Stimulated activated CD4-positive, alpha-beta T cell treated with anti-CD3 and anti-CD28 coated beads, Interleukin-1b, Interleukin-23, amount 100 ng/mL, for 48 hours (primary cell): Measurements from ENCODE around the gene RBBP7.
A peak's percentile ranks its signal among the peaks of the same experiment; 100 is the strongest.

ENCODE experiments used
- DNase-seq: peaks from one replicate; pipeline ENCODE4 v3.0.0-alpha.2; 2020

The RBBP7 gene

GRCh38 chrX:16870095-16870861, at the start of gene RBBP7:
RBBP7 (minus strand) TSS chrX:16870362; CDS start chrX:16870053, 309 bp downstream.
- DNase-seq, result peak; percentile 89

DNA sequence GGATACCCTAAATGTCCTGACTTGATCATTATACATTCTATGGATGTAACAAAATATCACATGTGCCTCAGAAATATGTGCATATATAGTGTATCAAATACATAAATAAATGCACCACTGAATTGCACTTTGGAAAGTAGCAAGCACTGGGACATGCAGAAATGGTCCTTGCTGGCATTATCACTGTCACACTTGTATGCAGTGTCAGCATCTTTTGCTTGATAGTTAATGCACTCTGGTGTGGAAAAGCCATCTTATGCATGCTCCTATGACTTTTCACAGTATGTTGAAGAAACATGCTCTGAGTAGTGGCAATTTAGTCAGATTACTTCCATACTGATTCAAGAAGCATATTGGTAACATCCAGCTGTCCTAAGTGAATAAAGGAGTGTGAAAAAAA, 48.8 kb upstream of the RBBP7 start:
- DNase-seq, result no peak

DNA sequence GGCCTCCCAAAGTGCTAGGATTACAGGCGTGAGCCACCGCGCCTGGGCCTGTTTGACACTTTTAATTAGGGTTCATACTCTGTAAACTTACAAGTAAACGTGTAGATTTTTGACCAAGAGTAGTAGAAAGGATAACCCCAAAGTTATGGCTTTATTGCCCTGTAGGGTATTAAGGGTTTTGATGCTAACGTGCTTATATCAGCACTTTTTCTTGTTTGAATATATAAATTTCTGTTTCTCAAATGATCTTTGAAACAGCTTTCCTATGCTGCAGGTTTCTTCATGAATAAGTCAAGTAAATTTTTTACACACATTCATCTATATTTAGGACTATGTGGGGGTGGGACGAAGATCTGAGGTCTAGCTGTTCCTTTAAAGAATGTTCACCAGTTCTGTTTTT, 47.0 kb upstream of the RBBP7 start:
- no peak for DNase-seq

- DNase-seq, result no peak
Observed at GRCh38 chrX:16916561-16916960, 46.4 kb upstream of the RBBP7 start.

DNA sequence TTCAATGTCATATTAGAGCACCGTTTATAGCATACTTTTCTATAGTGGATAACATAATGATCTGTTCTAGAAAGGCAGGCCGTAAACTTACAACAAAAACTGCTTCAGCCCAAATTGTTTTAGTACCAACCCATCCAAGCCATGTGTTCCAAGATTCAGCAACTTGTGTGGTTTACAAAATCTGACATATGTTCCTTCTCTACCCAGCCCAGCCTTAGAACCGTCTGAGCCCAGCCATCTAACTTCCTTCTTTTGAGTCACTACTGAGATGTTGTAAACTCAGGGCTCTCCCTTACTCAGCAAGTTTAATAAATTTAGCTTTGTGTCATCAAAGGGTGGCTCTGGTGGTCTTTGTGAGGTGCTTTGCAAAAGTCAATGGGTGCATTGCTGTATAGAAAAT, 43.9 kb upstream of the RBBP7 start:
- no peak for DNase-seq

- DNase-seq, result no peak
Observed at GRCh38 chrX:16910376-16910775, 40.2 kb upstream of the RBBP7 start.

DNA sequence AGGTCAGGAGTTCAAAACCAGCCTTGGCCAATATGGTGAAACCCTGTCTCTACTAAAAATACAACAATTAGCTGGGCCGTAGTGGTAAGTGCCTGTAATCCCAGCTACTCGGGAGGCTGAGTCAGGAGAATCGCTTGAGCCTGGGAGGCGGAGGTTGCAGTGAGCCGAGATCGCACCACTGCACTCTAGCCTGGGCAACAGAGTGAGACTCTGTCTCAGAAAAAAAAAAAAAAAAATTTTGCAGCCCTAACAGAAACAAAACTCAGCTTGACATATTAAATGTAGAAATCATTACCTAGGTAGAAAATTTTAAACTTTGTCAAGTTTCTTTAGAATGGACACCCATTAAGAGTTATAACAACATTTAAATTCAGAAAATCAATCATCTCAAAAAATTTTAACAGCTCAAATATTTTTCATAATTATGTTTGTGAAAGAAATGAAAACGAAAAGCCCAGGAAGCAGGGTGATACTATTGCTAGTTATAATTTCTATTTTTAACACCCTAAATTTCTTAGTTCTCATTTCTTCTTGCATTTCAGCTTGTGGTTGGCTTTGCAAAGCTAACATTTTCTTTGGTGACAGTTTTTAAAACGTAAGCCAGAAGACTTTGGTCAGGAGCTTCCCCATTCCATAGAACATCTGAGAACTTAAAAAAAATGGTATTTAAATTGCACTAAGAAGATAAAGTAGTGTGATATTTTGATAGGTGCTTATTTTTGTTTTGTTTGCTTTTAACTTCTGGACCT, 33.3 kb upstream of the RBBP7 start:
- no peak for DNase-seq

- DNase-seq, result no peak
Observed at GRCh38 chrX:16897445-16897844, 27.3 kb upstream of the RBBP7 start.

- peak; percentile 38 for DNase-seq
Observed at GRCh38 chrX:16892504-16893362, 22.6 kb upstream of the RBBP7 start.

- DNase-seq, result no peak
Observed at GRCh38 chrX:16885628-16886027, 15.5 kb upstream of the RBBP7 start.

GRCh38 chrX:16883487-16883804, 13.3 kb upstream of the RBBP7 start:
- no peak for DNase-seq

DNA sequence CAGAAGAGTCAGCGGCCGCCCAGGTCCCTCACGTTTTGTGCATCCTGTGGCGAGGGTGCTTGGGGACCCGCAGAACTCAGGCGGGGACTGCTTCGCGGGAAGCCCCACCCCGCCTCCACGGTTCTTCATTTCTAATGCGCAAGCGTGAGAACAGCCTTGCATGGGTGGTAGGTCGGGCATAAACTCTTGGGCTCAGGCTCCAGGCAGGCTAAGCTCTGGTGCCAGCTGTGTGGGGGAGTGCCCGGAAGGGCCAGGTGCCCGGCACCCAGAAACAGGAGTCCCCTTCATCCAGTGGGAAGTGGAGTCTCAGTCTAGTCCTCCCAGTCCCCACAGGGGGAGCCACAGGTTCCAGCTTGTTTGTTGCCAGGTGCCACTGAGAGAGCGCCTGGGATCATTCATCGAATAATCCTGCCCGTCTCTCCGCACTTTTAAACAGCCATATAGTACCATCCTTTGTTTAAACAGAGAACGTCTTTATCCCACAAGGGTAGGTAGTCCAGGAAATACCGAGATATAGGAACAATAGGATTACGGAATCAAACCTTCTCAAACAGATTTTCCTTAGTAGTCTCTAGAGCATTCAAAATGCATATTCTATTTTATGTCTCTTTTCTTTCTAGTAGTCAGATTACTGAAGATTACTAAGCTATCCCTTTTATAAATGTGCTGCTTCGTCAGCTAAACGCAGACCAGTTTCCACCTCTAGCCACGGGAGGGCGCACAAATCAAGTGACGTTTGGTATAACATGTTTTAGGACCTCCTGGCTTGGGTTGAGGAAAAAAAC, 12.7 kb upstream of the RBBP7 start:
- peak; percentile 65 for DNase-seq

GRCh38 chrX:16882169-16882568, 12.0 kb upstream of the RBBP7 start:
- DNase-seq, result no peak

GRCh38 chrX:16876696-16877095, 6.5 kb upstream of the RBBP7 start:
- DNase-seq, result no peak

GRCh38 chrX:16874458-16875095, 4.4 kb upstream of the RBBP7 start:
- DNase-seq, result no peak

DNA sequence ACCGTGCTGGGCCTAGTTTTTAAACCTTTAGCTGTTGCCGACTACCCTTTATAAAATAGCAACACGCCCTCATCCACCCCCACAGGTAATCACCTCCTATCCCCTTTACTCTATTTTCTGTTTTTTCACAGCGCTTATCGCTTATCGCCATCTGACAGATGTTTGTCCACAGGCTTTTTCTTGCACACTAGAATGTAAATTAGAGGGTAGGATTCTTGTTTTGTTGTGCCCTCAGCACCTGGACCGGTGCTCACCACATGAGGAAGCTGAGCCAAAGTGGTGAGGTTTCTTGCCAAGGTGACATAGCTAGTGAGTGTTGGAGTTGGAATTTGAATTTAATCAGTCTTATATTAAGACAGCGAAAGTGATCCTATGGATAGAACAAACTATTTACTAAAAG, 2.9 kb upstream of the RBBP7 start:
- DNase-seq, result no peak

DNA sequence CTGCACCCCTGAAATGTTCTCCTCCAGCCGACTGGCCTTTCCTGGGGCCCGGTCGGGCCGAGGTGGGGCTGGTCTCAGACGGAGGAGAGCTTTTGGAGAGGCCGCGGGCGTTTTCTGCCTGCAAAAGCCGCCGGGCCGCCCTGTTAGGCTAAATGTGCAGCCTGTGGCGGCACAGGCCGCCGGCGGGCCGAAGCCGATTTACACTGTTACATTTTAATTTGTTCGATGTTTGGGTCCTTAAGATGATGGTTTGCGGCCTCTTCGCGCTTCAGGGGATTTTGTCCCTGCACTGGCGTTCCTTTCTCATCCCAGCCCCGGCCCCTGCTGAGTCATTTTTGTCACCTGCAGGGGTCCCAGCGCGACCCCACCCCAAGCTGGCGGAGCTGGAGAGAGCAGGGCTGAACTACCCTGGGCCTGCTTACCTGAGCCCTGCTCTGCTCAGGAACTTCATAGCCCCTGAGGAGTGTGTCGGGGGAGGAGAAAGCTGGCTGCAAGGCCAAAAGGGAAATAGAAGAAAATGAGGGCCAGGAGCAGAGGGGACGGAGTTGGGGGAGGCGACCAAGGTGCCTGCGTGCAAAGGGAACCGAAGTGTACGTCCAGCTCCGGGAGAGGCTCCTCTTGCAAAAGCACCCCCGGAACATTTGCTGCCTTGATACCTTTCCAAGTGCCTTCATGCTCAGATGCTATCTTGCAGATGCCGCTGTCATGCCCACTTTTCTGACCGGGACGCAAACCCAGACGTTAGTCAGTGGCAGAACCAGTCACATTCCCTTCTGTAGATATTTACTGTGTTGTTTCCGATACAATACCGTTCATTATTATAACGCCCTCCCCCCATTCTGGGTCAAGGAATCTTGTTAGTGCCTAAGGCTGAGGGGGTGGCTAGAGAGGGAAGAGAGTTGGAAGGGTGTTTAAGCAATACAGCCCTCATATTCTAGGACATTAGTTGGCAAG, 977 bp upstream of the RBBP7 start:
- DNase-seq, result no peak

DNA sequence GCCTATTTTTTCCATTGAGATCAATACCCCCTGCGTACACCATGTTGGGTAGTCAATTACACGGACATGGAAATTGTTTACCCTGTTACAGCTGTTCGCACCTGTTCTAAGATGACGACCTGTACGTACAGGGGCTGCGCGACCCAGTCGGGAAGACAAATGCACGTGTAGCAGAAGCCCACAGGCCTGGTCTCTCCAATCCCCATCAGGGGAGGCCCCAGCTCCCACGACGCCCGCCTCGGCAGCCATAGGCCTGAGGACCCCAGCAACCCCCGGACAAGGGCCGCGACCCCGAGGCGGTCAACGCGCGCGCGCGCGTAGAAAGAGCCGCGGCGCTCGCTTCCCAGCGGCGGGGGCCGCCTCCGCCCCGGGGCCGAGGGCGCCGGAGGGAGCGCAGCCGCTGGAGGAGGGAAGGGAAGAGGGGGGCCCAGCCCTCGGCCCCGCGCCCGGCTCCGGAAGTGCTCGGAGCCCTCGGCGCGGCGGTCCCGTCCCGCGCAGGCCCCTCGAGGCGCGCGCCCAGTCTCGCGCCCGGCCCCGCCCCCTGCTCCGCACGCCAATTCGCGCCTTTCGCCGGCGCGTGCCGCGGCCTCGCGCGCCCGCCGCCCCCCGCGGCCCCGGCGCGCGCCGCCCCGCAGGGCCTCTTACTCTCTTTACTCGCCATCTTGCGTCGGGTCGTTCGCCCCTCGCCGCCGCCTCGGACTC, 618 bp downstream of the RBBP7 start:
- peak; percentile 39 for DNase-seq

GRCh38 chrX:16868920-16869319, 1.2 kb downstream of the RBBP7 start:
- DNase-seq, result no peak

DNA sequence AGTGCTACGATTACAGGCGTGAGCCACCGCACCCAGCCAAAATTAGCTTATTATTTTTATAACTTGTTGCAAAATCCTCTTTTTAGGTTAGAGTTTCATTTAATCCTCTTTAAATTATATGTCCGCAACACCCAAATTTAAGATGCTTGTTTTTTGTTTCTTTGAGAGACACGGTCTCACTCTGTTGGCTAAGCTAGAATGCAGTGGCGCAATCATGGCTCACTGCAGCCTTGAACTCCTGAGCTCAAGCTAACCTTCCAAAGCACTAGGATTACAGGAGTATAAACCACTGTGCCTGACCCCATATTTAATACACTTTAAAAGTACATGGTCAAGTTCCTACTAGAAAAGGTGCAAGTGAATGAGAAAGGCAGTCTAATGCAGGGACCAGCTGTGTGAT, 2.2 kb downstream of the RBBP7 start:
- DNase-seq, result no peak
